ENCODE results near the gene DNAAF3. TPM values are rescaled to one million over a fixed set of nuclear protein-coding genes. Genes with fewer than 3 reads are reported as not detected.

DNAAF3 gene
- total RNA-seq, 1 experiment from 2014 or later = 52.8 TPM

DNA sequence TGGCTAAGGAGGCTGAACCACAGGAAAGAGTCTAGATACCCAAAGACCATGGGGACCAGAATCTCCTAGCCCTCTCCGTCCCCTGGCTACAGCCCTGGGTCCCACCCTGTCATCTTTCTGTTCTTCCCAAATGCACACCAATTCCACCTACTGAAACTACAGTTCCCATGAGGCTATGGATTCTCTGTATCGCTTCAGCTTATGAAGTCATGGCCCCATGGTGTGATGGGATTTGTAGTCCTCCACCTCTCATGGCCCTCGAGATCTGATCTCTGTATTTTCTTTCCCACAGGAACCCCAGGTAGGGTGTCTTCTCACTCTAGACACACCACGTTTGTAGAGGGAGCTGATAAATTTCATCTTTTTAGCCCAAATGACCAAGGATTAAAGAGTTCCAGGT is 31.1 kb upstream of the DNAAF3 start:
- POLR2A ChIA-PET = interaction anchor here (0.7 to 0.9 kb wide), 2 partner anchors 8 to 14 kb away, joined by 3 read pairs; no protein-coding TSS in a partner anchor
- Histone ChIP-seq H3K4me3 (replicated peaks in 1 of 2; ENCODE audit: low read depth in 1 of 2, low read length in 2 of 2) (no peak overlapping the region), H3K9me2 (ENCODE audit: insufficient read depth) (no peaks in the 10 kb centered on the region), H3K4me2 (ENCODE audit: low read length) (no peak overlapping the region), H3K79me2 (ENCODE audit: insufficient read depth, low read length) (no peaks in the 10 kb centered on the region), H2AFZ (ENCODE audit: low read depth, low read length, poor library complexity, severe bottlenecking) (no peak overlapping the region), H3K9me3 (ENCODE audit: control insufficient read depth in 1 of 2, insufficient read depth in 1 of 2, low read depth in 1 of 2, low read length in 2 of 2) (no peaks in the 10 kb centered on the region), H3K27ac (ENCODE audit: low read depth, low read length) (no peak overlapping the region), H3K27me3 (ENCODE audit: insufficient read depth, low read length) (no peaks in the 10 kb centered on the region), H3K9ac (ENCODE audit: low read length) (no peak overlapping the region), H3K4me1 (ENCODE audit: control insufficient read depth in 1 of 2, insufficient read depth in 2 of 2, low read length in 2 of 2) (no peaks in the 10 kb centered on the region), H4K20me1 (ENCODE audit: insufficient read depth) (no peaks in the 10 kb centered on the region), H3K36me3 (ENCODE audit: control insufficient read depth in 1 of 2, insufficient read depth in 2 of 2, low read length in 2 of 2) (peaks cover 3 to 10% of the 10 kb centered on the region in 2 experiments; a peak in 3 of 4 replicates)
- TF ChIP-seq POLR2A (IDR thresholded peaks at IDR 0.05; ENCODE audit: borderline replicate concordance, extremely low read depth, insufficient read depth, insufficient read length) = no peak
- TF ChIP-seq REST (IDR thresholded peaks at IDR 0.05; ENCODE audit: low read depth) = no peak
- no peak for TF ChIP-seq ATF3 (IDR thresholded peaks at IDR 0.05)
- no peak for TF ChIP-seq ZNF274 (IDR thresholded peaks at IDR 0.05; ENCODE audit: low read depth, low read length)
- RAD21 ChIA-PET (ENCODE audit: low non-redundant PET in 1 of 2, low total read pairs in 2 of 2, uncharacterized antibody in 2 of 2, unreplicated experiment in 2 of 2) = no interaction called here
- BruUV-seq (replicated peaks) = no TSS peak
- no peak for DNase-seq (ENCODE audit: low read depth, low spot score)
- CTCF ChIA-PET = no interaction called here
- ATAC-seq = peak; percentile 67
- intact Hi-C loops (cut with micrococcal nuclease) = no loop called here

DNA sequence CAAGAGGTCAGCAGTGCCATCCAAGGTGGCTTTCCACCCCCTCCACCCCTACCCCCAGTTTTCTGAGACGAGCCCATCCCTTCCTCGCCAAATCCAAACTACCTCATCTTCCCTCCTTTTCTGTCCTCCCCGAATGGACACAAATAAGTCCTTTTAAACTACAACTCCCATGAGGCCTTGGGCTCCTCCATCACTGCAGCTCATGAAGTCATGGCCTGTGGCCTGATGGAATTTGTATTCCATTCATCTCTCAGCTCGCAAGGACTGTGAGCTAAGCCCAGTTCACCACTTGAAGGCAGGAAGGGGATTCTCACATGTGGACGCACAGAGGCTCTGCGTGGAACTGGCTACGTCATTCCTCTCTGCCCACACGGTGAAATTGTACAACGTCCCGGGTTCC is 30.4 kb upstream of the DNAAF3 start:
- H3K4me1 ChIP-seq (ENCODE audit: control insufficient read depth in 1 of 2, insufficient read depth in 2 of 2, low read length in 2 of 2) = no peaks in the 10 kb centered on the region
- H2AFZ ChIP-seq (ENCODE audit: low read depth, low read length, poor library complexity, severe bottlenecking) = no peak overlapping the region
- peaks cover 3 to 7% of the 10 kb centered on the region in 2 experiments; a peak in 3 of 4 replicates for H3K36me3 ChIP-seq (ENCODE audit: control insufficient read depth in 1 of 2, insufficient read depth in 2 of 2, low read length in 2 of 2)
- H4K20me1 ChIP-seq (ENCODE audit: insufficient read depth) = no peaks in the 10 kb centered on the region
- H3K79me2 ChIP-seq (ENCODE audit: insufficient read depth, low read length) = no peaks in the 10 kb centered on the region
- TF ChIP-seq, protein P1, sequence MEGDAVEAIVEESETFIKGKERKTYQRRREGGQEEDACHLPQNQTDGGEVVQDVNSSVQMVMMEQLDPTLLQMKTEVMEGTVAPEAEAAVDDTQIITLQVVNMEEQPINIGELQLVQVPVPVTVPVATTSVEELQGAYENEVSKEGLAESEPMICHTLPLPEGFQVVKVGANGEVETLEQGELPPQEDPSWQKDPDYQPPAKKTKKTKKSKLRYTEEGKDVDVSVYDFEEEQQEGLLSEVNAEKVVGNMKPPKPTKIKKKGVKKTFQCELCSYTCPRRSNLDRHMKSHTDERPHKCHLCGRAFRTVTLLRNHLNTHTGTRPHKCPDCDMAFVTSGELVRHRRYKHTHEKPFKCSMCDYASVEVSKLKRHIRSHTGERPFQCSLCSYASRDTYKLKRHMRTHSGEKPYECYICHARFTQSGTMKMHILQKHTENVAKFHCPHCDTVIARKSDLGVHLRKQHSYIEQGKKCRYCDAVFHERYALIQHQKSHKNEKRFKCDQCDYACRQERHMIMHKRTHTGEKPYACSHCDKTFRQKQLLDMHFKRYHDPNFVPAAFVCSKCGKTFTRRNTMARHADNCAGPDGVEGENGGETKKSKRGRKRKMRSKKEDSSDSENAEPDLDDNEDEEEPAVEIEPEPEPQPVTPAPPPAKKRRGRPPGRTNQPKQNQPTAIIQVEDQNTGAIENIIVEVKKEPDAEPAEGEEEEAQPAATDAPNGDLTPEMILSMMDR (IDR thresholded peaks at IDR 0.05 in 2 of 3, conservative IDR thresholded peaks at IDR 0.05 in 1 of 3; ENCODE audit: borderline replicate concordance in 1 of 3, insufficient read depth in 1 of 3, low read depth in 2 of 3, low read length in 2 of 3) = no peak
- TF ChIP-seq YY1 (IDR thresholded peaks at IDR 0.05; ENCODE audit: extremely low read depth, insufficient replicate concordance, low read depth, low read length) (peak; percentile 11), EZH2 (IDR thresholded peaks at IDR 0.05) (no peak), SIN3A (IDR thresholded peaks at IDR 0.05; ENCODE audit: low read depth) (no peak)
- CTCF ChIA-PET = no interaction called here
- RAD21 ChIA-PET (ENCODE audit: low non-redundant PET in 1 of 2, low total read pairs in 2 of 2, uncharacterized antibody in 2 of 2, unreplicated experiment in 2 of 2) = no interaction called here
- H3K9me3 ChIP-seq (ENCODE audit: control insufficient read depth in 1 of 2, insufficient read depth in 1 of 2, low read depth in 1 of 2, low read length in 2 of 2) = no peaks in the 10 kb centered on the region
- H3K27ac ChIP-seq (ENCODE audit: low read depth, low read length) = no peak overlapping the region
- DNase-seq (ENCODE audit: low read depth, low spot score) = no peak
- intact Hi-C loops (cut with micrococcal nuclease) = no loop called here
- H3K27me3 ChIP-seq (ENCODE audit: insufficient read depth, low read length) = no peaks in the 10 kb centered on the region
- H3K9me2 ChIP-seq (ENCODE audit: insufficient read depth) = no peaks in the 10 kb centered on the region
- POLR2A ChIA-PET = interaction anchor here (0.9 kb wide), 1 partner anchor 14 kb away, joined by 3 read pairs; no protein-coding TSS in a partner anchor
- no peak overlapping the region for H3K9ac ChIP-seq (ENCODE audit: low read length)
- no peak overlapping the region for H3K4me2 ChIP-seq (ENCODE audit: low read length)
- BruUV-seq (replicated peaks) = no TSS peak
- peak; percentile 60 for ATAC-seq
- no peak overlapping the region for H3K4me3 ChIP-seq (replicated peaks in 1 of 2; ENCODE audit: low read depth in 1 of 2, low read length in 2 of 2)

Measured in HCT116 (cell line).